DND-41 (cell line): ENCODE measurements around the gene EFNA3.

Experiments used
- ATAC-seq: fragments of 200-7000 bp; cut with Tn5 transposase; 3 replicates; pipeline ENCODE4 v1.9.1; 2021; ENCODE audit warnings: low read depth; ENCODE audit not compliant: insufficient read depth
- DNase-seq: peaks from one replicate; pipeline ENCODE4 v3.0.0-alpha.2; 2020
- H2AFZ ChIP-seq: 2 replicates; pipeline ENCODE4 v1.6.0; 2012; ENCODE audit warnings: low read depth, low read length
- H3K27ac ChIP-seq: 2 replicates; pipeline ENCODE4 v1.5.1; 2012; ENCODE audit warnings: low read length, inconsistent platforms
- H3K27me3 ChIP-seq: fragments of 200-600 bp; sonication (generic); 2 replicates; pipeline ENCODE4 v1.6.0; 2012; ENCODE audit warnings: low read length, mild to moderate bottlenecking, inconsistent platforms; ENCODE audit not compliant: insufficient read depth, poor library complexity
- H3K36me3 ChIP-seq: 2 replicates; pipeline ENCODE4 v1.5.1; 2012; ENCODE audit warnings: low read length, inconsistent platforms; ENCODE audit not compliant: insufficient read depth
- H3K4me1 ChIP-seq: 2 replicates; pipeline ENCODE4 v1.5.1; 2012; ENCODE audit warnings: mild to moderate bottlenecking, low read length; ENCODE audit not compliant: insufficient read depth
- H3K4me2 ChIP-seq: 2 replicates; pipeline ENCODE4 v1.6.0; 2012; ENCODE audit warnings: mild to moderate bottlenecking, moderate library complexity, low read length, inconsistent platforms; ENCODE audit not compliant: insufficient read depth
- H3K4me3 ChIP-seq, 2 experiments: fragments of 200-600 bp in 1 of 2; shearing (Covaris generic) in 1 of 2; 2 replicates each; pipeline ENCODE4 v1.5.1; 2012 to 2016; ENCODE audit warnings: inconsistent platforms in 2 of 2, low read length in 2 of 2, mild to moderate bottlenecking in 2 of 2, low read depth in 1 of 2, moderate library complexity in 1 of 2
- H3K79me2 ChIP-seq: 2 replicates; pipeline ENCODE4 v1.6.0; 2012; ENCODE audit warnings: low read length, inconsistent platforms; ENCODE audit not compliant: insufficient read depth
- H3K9ac ChIP-seq: 2 replicates; pipeline ENCODE4 v1.6.0; 2012; ENCODE audit warnings: low read depth, mild to moderate bottlenecking, inconsistent platforms, low read length, moderate library complexity
- H3K9me3 ChIP-seq: 2 replicates; pipeline ENCODE4 v1.5.1; 2012; ENCODE audit warnings: low read length, moderate library complexity, mild to moderate bottlenecking, inconsistent platforms; ENCODE audit not compliant: insufficient read depth, severe bottlenecking
- H4K20me1 ChIP-seq: 2 replicates; pipeline ENCODE4 v1.6.0; 2012; ENCODE audit warnings: low read length; ENCODE audit not compliant: insufficient read depth
- CTCF ChIP-seq: IDR thresholded peaks from 2 replicates; pipeline ENCODE4 v1.5.1; 2012; ENCODE audit warnings: borderline replicate concordance, low read length, moderate library complexity, mild to moderate bottlenecking; ENCODE audit not compliant: poor library complexity, severe bottlenecking; ENCODE audit errors: extremely low read depth
- EZH2 ChIP-seq: IDR thresholded peaks from 3 replicates; pipeline ENCODE4 v1.6.1; 2012; ENCODE audit warnings: borderline replicate concordance, low read depth, mild to moderate bottlenecking, moderate library complexity, low read length, inconsistent platforms; ENCODE audit not compliant: severe bottlenecking

Gene EFNA3

GRCh38 chr1:155066777-155067176, 11.9 kb upstream of the EFNA3 start:
- ATAC-seq, result no peak

GRCh38 chr1:155068599-155068998, 10.0 kb upstream of the EFNA3 start:
- no peak for TF ChIP-seq CTCF
- no peak for TF ChIP-seq EZH2
- Histone ChIP-seq H3K9me3 (no peaks in the 10 kb centered on the region), H3K27ac (no peak overlapping the region), H3K36me3 (peaks cover 17% of the 10 kb centered on the region; the same call in 1 of the 2 replicates), H3K79me2 (peaks cover 3% of the 10 kb centered on the region), H3K27me3 (no peaks in the 10 kb centered on the region), H3K4me2 (no peak overlapping the region), H2AFZ (no peak overlapping the region), H3K4me1 (peaks cover 13% of the 10 kb centered on the region), H3K4me3 (no peak overlapping the region), H4K20me1 (peaks cover 18% of the 10 kb centered on the region), H3K9ac (no peak overlapping the region)
- no peak for ATAC-seq
- no peak for DNase-seq

More at GRCh38 chr1:155066777-155067176, 11.9 kb upstream of the EFNA3 start:
- peaks cover 17% of the 10 kb centered on the region; the same call in 1 of the 2 replicates for H3K36me3 ChIP-seq
- H3K79me2 ChIP-seq, result peaks cover 3% of the 10 kb centered on the region
- H3K4me3 ChIP-seq, result no peak overlapping the region
- no peak overlapping the region for H2AFZ ChIP-seq
- H3K9ac ChIP-seq, result no peak overlapping the region
- no peaks in the 10 kb centered on the region for H3K9me3 ChIP-seq
- no peak overlapping the region for H3K4me2 ChIP-seq
- peaks cover 27% of the 10 kb centered on the region for H4K20me1 ChIP-seq
- peaks cover 30% of the 10 kb centered on the region for H3K4me1 ChIP-seq
- H3K27ac ChIP-seq, result no peak overlapping the region
- DNase-seq, result no peak
- TF ChIP-seq EZH2, result no peak
- peaks cover 6% of the 10 kb centered on the region for H3K27me3 ChIP-seq

GRCh38 chr1:155069551-155070157, 9.0 kb upstream of the EFNA3 start:
- H3K79me2 ChIP-seq, result no peaks in the 10 kb centered on the region
- H3K9me3 ChIP-seq, result no peaks in the 10 kb centered on the region
- peaks cover 6% of the 10 kb centered on the region for H3K4me1 ChIP-seq
- peaks cover 17% of the 10 kb centered on the region; the same call in 1 of the 2 replicates for H3K36me3 ChIP-seq
- H3K27ac ChIP-seq, result no peak overlapping the region
- H2AFZ ChIP-seq, result no peak overlapping the region
- H3K9ac ChIP-seq, result no peak overlapping the region
- ATAC-seq, result no peak
- no peak for TF ChIP-seq EZH2
- no peak for TF ChIP-seq CTCF
- no peaks in the 10 kb centered on the region for H3K27me3 ChIP-seq
- H4K20me1 ChIP-seq, result peaks cover 13% of the 10 kb centered on the region
- H3K4me3 ChIP-seq, result no peak overlapping the region
- DNase-seq, result no peak
- no peak overlapping the region for H3K4me2 ChIP-seq

DNA sequence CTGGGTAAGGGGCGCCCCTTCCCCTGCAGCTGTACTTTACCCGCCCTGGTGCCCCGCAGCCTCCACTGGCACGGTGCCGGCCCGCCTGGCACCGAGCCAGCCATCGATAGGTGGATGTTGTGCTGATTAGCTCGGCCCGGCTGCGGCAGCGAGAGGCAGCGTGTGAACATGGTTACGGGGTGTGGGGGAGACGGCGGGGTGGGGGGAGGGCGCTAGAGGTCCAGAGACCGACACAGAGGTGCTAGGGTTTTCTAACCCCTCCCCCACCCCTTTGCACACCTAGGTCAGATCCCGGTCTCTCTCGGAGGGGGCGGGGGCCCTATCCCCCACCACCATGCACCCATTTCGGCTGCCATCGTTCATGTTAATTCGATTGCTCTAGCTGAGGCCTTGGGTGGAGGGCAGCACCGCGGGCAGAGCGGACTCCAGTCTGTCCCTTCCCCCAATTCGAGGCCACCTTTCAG, 8.4 kb upstream of the EFNA3 start:
- Histone ChIP-seq H3K4me3 (no peak overlapping the region), H3K4me1 (peaks cover under 1% of the 10 kb centered on the region; the same call in 1 of the 2 replicates), H3K27ac (no peak overlapping the region)

More for the DNA sequence above, 8.4 kb upstream of the EFNA3 start:
- no peaks in the 10 kb centered on the region for H3K27me3 ChIP-seq
- TF ChIP-seq CTCF (no peak), EZH2 (no peak)
- peaks cover 11% of the 10 kb centered on the region for H4K20me1 ChIP-seq
- H3K9me3 ChIP-seq, result no peaks in the 10 kb centered on the region
- no peak overlapping the region for H3K9ac ChIP-seq
- ATAC-seq, result no peak
- peaks cover 17% of the 10 kb centered on the region; the same call in 1 of the 2 replicates for H3K36me3 ChIP-seq
- no peak overlapping the region for H3K4me2 ChIP-seq
- H3K79me2 ChIP-seq, result no peaks in the 10 kb centered on the region
- no peak for DNase-seq
- no peak overlapping the region for H2AFZ ChIP-seq
